Common myeloid progenitor, CD34-positive (primary cell): ENCODE measurements around the gene PPEF1. TPM values are rescaled to one million over a fixed set of nuclear protein-coding genes. Genes with fewer than 3 reads are reported as not detected.
A peak's percentile ranks its signal among the peaks of the same experiment; 100 is the strongest.

Experiments
- CTCF ChIA-PET: fragments of 350-600 bp; sonication (Branson Sonifier 250); formaldehyde crosslinking; loops from one replicate; lab custom pipeline; 2021; ENCODE audit warnings: antibody characterized with exemption; lab: Charles Lee
- POLR2A ChIA-PET: fragments of 350-600 bp; sonication (Branson Sonifier 250); formaldehyde crosslinking; loops from one replicate; lab custom pipeline; 2021; ENCODE audit warnings: antibody characterized with exemption; lab: Charles Lee
- DNase-seq, 3 donors: peaks; one replicate each; pipeline versions ENCODE4 v3.0.0 to v3.0.0-alpha.2; 2013
- H3K27ac ChIP-seq, 2 experiments: 1 replicate in 1 of 2; 2 replicates in 1 of 2; pipeline ENCODE4 v1.7.0; 2013; ENCODE audit warnings: inconsistent platforms in 2 of 2, low read length in 2 of 2, mild to moderate bottlenecking in 2 of 2, low read depth in 1 of 2, moderate library complexity in 1 of 2; ENCODE audit not compliant: severe bottlenecking in 2 of 2, insufficient read depth in 1 of 2, poor library complexity in 1 of 2
- H3K27me3 ChIP-seq, 5 experiments: replicated peaks in 2 of 5; 1 replicate in 3 of 5; 2 replicates in 2 of 5; pipeline versions ENCODE4 v1.6.1 to v1.7.0; 2013; ENCODE audit warnings: low read length in 4 of 5, mild to moderate bottlenecking in 2 of 5, moderate library complexity in 2 of 5, inconsistent platforms in 1 of 5; ENCODE audit not compliant: insufficient read depth in 5 of 5, control insufficient read depth in 4 of 5
- H3K36me3 ChIP-seq, 4 experiments: 1 replicate in 2 of 4; 2 replicates in 2 of 4; pipeline versions ENCODE4 v1.6.1 to v1.7.0; 2013; ENCODE audit warnings: low read length in 3 of 4, control low read depth in 1 of 4, mild to moderate bottlenecking in 1 of 4; ENCODE audit not compliant: control insufficient read depth in 4 of 4, insufficient read depth in 4 of 4
- H3K4me1 ChIP-seq, 4 experiments: 1 replicate in 3 of 4; 2 replicates in 1 of 4; pipeline versions ENCODE4 v1.6.1 to v1.7.1; 2013; ENCODE audit warnings: low read length in 3 of 4, mild to moderate bottlenecking in 3 of 4, control low read depth in 1 of 4, inconsistent platforms in 1 of 4, moderate library complexity in 1 of 4; ENCODE audit not compliant: control insufficient read depth in 4 of 4, insufficient read depth in 4 of 4; ENCODE audit errors: control extremely low read depth in 1 of 4
- H3K4me3 ChIP-seq, 7 experiments: 1 replicate in 4 of 7; 2 replicates in 3 of 7; pipeline versions ENCODE4 v1.5.1 to v1.7.0; 2013; ENCODE audit warnings: mild to moderate bottlenecking in 7 of 7, low read length in 6 of 7, moderate library complexity in 6 of 7, inconsistent platforms in 2 of 7, low read depth in 2 of 7, control low read depth in 1 of 7; ENCODE audit not compliant: insufficient read depth in 4 of 7, control insufficient read depth in 1 of 7; ENCODE audit errors: extremely low read depth in 1 of 7
- H3K9me3 ChIP-seq, 5 experiments: 1 replicate in 4 of 5; 2 replicates in 1 of 5; pipeline versions ENCODE4 v1.6.1 to v1.7.1; 2013; ENCODE audit warnings: low read length in 4 of 5, mild to moderate bottlenecking in 2 of 5, inconsistent platforms in 1 of 5, low read depth in 1 of 5, moderate library complexity in 1 of 5; ENCODE audit not compliant: control insufficient read depth in 4 of 5, insufficient read depth in 2 of 5; ENCODE audit errors: control extremely low read depth in 1 of 5
- WGBS: methylation state at CpG from one replicate; pipeline ENCODE4 v1.1.5; 2013; ENCODE audit not compliant: insufficient coverage; 5-methylcytosine and 5-hydroxymethylcytosine counted together
- polyA plus RNA-seq: library from polyadenylated mRNA; unstranded; fragments of 120-200 nt; gene quantifications from one replicate; pipeline ENCODE4 v1.2.1, GENCODE V29; 2013

PPEF1 gene, protein sequence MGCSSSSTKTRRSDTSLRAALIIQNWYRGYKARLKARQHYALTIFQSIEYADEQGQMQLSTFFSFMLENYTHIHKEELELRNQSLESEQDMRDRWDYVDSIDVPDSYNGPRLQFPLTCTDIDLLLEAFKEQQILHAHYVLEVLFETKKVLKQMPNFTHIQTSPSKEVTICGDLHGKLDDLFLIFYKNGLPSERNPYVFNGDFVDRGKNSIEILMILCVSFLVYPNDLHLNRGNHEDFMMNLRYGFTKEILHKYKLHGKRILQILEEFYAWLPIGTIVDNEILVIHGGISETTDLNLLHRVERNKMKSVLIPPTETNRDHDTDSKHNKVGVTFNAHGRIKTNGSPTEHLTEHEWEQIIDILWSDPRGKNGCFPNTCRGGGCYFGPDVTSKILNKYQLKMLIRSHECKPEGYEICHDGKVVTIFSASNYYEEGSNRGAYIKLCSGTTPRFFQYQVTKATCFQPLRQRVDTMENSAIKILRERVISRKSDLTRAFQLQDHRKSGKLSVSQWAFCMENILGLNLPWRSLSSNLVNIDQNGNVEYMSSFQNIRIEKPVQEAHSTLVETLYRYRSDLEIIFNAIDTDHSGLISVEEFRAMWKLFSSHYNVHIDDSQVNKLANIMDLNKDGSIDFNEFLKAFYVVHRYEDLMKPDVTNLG
- not detected for polyA plus RNA-seq

GRCh38 chrX:18707426-18708049, at the start of gene PPEF1:
Gene PPEF1, plus strand, starts transcription at chrX:18707645. Its CDS starts 136 bp downstream, at chrX:18707781.
- Histone ChIP-seq H3K4me3 (peak within 1 kb of the TSS in 1 of 7 experiments; percentile 5), H3K36me3 (no peaks in the 10 kb centered on the region), H3K4me1 (peaks cover 0 to 5% (median 2%) of the 10 kb centered on the region in 4 experiments), H3K27ac (no peak within 1 kb of the TSS), H3K27me3 (peaks cover 0 to 2% (median 0%) of the 10 kb centered on the region in 5 experiments), H3K9me3 (no peaks in the 10 kb centered on the region)
- peak in 2 of 3 donors; percentile 37 to 40 for DNase-seq
- ChIA-PET POLR2A (no interaction called here), CTCF (no interaction called here)
- 45% methylated on average over 3 of the region's 8 CpGs for WGBS

DNA sequence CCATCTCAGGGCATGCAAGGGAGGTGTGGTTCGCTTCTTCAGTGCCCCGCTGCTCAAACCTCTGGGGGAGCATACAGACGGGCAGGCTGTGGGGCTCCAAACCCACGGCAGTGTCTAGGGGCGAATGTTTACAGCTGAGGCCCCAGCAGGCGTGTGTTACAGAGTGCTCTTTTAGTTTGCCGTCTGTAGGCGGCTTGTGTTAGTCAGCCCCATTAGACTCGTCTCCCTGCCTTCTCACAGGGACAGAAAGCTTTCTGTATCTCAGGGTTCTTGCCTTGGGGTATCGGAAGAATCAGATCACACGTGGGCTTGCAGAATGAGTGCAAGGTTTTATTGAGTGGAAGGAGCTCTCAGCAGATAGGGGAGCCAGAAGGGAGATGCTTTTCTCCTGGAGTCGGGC, 46.2 kb upstream of the PPEF1 start:
- ChIA-PET POLR2A (no interaction called here), CTCF (no interaction called here)
- 80% methylated on average over 12 of the region's 12 CpGs for WGBS
- H3K4me3 ChIP-seq = no peak overlapping the region
- no peak overlapping the region for H3K27ac ChIP-seq
- H3K27me3 ChIP-seq = peaks cover 0 to 2% (median 0%) of the 10 kb centered on the region in 5 experiments
- H3K4me1 ChIP-seq = no peaks in the 10 kb centered on the region
- H3K9me3 ChIP-seq = no peaks in the 10 kb centered on the region
- no peaks in the 10 kb centered on the region for H3K36me3 ChIP-seq
- no peak for DNase-seq

DNA sequence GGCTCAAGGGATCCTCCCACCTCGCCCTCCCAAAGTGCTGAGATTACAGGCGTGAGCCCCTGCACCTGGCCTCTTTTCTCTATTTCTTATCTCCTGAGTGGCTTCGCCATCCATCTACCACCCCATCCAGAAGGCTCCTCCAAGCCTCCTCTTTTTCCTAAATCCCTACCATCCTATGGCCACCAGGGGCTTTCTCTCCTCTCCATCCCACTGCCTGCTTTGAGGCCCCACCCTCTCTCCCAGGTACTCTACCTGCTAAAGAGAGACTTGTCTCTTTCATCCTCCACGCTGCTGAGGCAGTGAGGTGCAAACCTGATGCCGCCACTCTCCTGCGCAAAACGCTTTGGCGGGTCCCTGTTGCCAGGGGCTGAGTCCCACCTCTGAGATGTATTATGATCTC, 42.5 kb upstream of the PPEF1 start:
- no peak for DNase-seq
- no peak overlapping the region for H3K4me3 ChIP-seq
- H3K27me3 ChIP-seq = no peaks in the 10 kb centered on the region
- no peaks in the 10 kb centered on the region for H3K9me3 ChIP-seq
- peaks cover 7 to 12% (median 9%) of the 10 kb centered on the region in 4 experiments for H3K4me1 ChIP-seq
- ChIA-PET CTCF (interaction anchor here (1.2 kb wide), 1 partner anchor 17 kb away, joined by 5 read pairs; no protein-coding TSS in a partner anchor), POLR2A (no interaction called here)
- no peak overlapping the region for H3K27ac ChIP-seq
- no peaks in the 10 kb centered on the region for H3K36me3 ChIP-seq
- WGBS = 86% methylated on average over 4 of the region's 8 CpGs

- H3K4me1 ChIP-seq = peaks cover 7 to 12% (median 9%) of the 10 kb centered on the region in 4 experiments
- no peaks in the 10 kb centered on the region for H3K27me3 ChIP-seq
- H3K9me3 ChIP-seq = no peaks in the 10 kb centered on the region
- no peak overlapping the region for H3K4me3 ChIP-seq
- 62% methylated on average over 15 of the region's 15 CpGs for WGBS
- peak in 2 of 3 donors; percentile 43 to 44 for DNase-seq
- H3K27ac ChIP-seq = no peak overlapping the region
- no peaks in the 10 kb centered on the region for H3K36me3 ChIP-seq
- ChIA-PET POLR2A (no interaction called here), CTCF (no interaction called here)
Measured at GRCh38 chrX:18666614-18667013, 40.8 kb upstream of the PPEF1 start.

DNA sequence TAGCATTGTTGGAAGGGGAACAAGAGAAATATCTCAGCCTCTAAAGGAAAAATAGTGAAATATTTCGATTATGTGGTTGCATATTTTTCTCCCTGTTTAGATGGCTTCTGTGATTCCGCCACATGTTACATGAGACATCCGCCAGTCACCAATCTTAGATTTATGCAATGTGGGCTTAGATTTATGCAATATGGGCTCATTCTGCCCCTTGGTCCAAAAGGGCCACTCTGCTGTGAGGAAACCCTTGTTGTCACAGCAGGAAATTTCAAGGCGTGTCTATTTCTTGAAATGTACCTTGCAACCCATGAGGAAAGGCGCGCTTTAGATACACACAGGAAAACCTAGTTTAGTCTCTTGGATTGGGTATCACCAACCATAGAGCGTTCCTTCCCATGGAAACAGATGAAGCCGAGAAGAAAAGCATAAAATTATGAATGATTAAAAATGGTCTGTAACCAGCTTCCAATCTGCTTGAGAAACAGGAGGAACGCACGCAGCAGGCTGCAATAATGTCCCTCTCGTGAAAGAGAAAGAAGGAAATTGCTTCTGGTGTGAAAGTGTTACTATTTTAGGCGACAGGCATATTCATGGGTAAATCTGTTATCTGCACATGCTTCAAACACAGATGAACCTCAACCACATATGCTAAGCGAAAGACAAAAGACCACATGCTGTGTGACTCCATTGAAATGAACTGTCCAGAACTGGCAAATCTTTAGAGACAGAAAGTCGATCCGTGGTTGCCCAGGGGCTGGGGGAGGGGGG, 39.2 kb upstream of the PPEF1 start:
- H3K4me3 ChIP-seq = peak overlapping the region in 2 of 7 experiments; percentile 15 to 48
- POLR2A ChIA-PET = no interaction called here
- 76% methylated on average over 11 of the region's 15 CpGs for WGBS
- CTCF ChIA-PET = no interaction called here
- no peaks in the 10 kb centered on the region for H3K36me3 ChIP-seq
- DNase-seq = peak in 2 of 3 donors; percentile 42 to 60
- peaks cover 7 to 12% (median 9%) of the 10 kb centered on the region in 4 experiments for H3K4me1 ChIP-seq
- H3K27ac ChIP-seq = no peak overlapping the region
- no peaks in the 10 kb centered on the region for H3K9me3 ChIP-seq
- no peaks in the 10 kb centered on the region for H3K27me3 ChIP-seq

DNA sequence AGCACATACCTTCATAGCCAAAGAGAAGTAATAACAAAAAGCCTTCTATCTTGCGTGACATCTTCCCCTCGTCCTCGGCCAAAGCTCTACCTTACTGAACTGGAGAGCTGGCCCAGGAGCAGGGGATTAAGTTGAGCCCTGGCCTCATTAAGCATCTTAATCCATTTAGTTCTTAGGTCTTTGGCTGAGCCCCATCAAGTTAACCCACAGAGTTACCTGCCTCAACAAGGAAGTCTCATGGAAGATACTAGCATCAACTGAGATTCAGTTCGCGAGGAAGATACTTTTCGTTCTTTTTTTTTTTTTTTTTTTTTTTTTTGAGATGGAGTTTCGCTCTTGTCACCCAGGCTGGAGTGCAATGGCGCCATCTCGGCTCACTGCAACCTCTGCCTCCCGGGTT, 35.4 kb upstream of the PPEF1 start, which contains the start of gene RS1:
TSS of gene RS1 (minus strand) at position 101 of the 400 bp plus-strand sequence. CDS start at position 61, 40 bp downstream.
- no peak for DNase-seq
- ChIA-PET POLR2A (no interaction called here), CTCF (no interaction called here)
- H3K4me3 ChIP-seq = no peak within 1 kb of the TSS
- no peaks in the 10 kb centered on the region for H3K36me3 ChIP-seq
- peaks cover 3 to 19% (median 7%) of the 10 kb centered on the region in 4 experiments for H3K4me1 ChIP-seq
- peaks cover 0 to 10% (median 0%) of the 10 kb centered on the region in 5 experiments for H3K27me3 ChIP-seq
- 97% methylated on average over 4 of the region's 10 CpGs for WGBS
- H3K27ac ChIP-seq = no peak within 1 kb of the TSS
- no peaks in the 10 kb centered on the region for H3K9me3 ChIP-seq
